Heart left ventricle (tissue), 16 donors: ENCODE measurements around the gene COL20A1. TPM values are rescaled to one million over a fixed set of nuclear protein-coding genes. Genes with fewer than 3 reads are reported as not detected.

Experiments
- ATAC-seq, 4 donors: fragments of 200-7000 bp; cut with Tn5 transposase; one replicate each; pipeline ENCODE4 v1.9.1; 2020 to 2022; ENCODE audit warnings: moderate library complexity in 4 of 4, mild to moderate bottlenecking in 3 of 4, moderate number of reproducible peaks in 1 of 4
- DNase-seq, 5 donors: peaks; one replicate each; pipeline ENCODE4 v3.0.0-alpha.2; 2020
- H3K27ac ChIP-seq, 12 donors: fragments of 200-600 bp; sonication (generic) in 4 of 12; one replicate each; pipeline versions ENCODE4 v1.5.0 to v1.8.0; 2016 to 2022; ENCODE audit warnings: mild to moderate bottlenecking in 2 of 12
- H3K27me3 ChIP-seq, 9 donors: fragments of 200-600 bp; sonication (generic) in 2 of 9; one replicate each; pipeline versions ENCODE4 v1.5.1 to v1.8.0; 2016 to 2022; ENCODE audit warnings: mild to moderate bottlenecking in 3 of 9
- H3K36me3 ChIP-seq, 9 donors: fragments of 200-600 bp; sonication (generic) in 2 of 9; one replicate each; pipeline versions ENCODE4 v1.5.0 to v1.8.0; 2018 to 2022; ENCODE audit warnings: mild to moderate bottlenecking in 2 of 9
- H3K4me1 ChIP-seq, 12 donors: fragments of 200-600 bp; sonication (generic) in 4 of 12; one replicate each; pipeline versions ENCODE4 v1.5.0 to v1.8.0; 2016 to 2022; ENCODE audit warnings: mild to moderate bottlenecking in 3 of 12
- H3K4me3 ChIP-seq, 12 donors: fragments of 200-600 bp; sonication (generic) in 4 of 12; one replicate each; pipeline versions ENCODE4 v1.5.0 to v1.8.0; 2017 to 2022; ENCODE audit warnings: mild to moderate bottlenecking in 9 of 12, moderate library complexity in 4 of 12
- H3K9me3 ChIP-seq, 12 donors: fragments of 200-600 bp; sonication (generic) in 4 of 12; one replicate each; pipeline versions ENCODE4 v1.5.0 to v1.8.0; 2016 to 2022; ENCODE audit warnings: mild to moderate bottlenecking in 1 of 12
- CTCF ChIP-seq, 12 donors: fragments of 200-600 bp; sonication (generic) in 4 of 12; IDR thresholded peaks; one replicate each; pipeline versions ENCODE4 v1.5.0 to v1.8.0; 2018 to 2022; ENCODE audit warnings: antibody characterized with exemption in 12 of 12, mild to moderate bottlenecking in 5 of 12
- POLR2A ChIP-seq, 2 donors: fragments of 450-650 bp; IDR thresholded peaks; one replicate each; pipeline ENCODE4 v1.6.1; 2017; ENCODE audit warnings: antibody characterized with exemption in 2 of 2, mild to moderate bottlenecking in 2 of 2, moderate library complexity in 2 of 2
- WGBS, 4 donors: extraction: QIAGEN DNeasy Blood & Tissue Kit in 2 of 4; methylation state at CpG; one replicate each; pipeline versions ENCODE4 v1.1.5 to v1.1.7; 2013 to 2018; 5-methylcytosine and 5-hydroxymethylcytosine counted together
- intact Hi-C, 10 donors: fragments of 100-400 bp; cut with DNase I; formaldehyde crosslinking; loops; one replicate each; pipeline versions ENCODE4 v1.11.1 to v1.14.2; 2022
- polyA plus RNA-seq, 2 donors: library from polyadenylated mRNA; stranded (reverse); fragments of 200-250 nt; gene quantifications; one replicate each; pipeline ENCODE4 v1.2.3, GENCODE V29; 2013
- total RNA-seq, 9 donors: library from RNA; depleted of rRNA in 2 of 9; stranded (reverse); fragments of >200 nt in 2 of 9; fragmentation: NEBNext Ultra II Directional in 3 of 9; extraction: Animal tissue kit (Norgen Biotek cat#: 25700) in 3 of 9; gene quantifications; one replicate each; pipeline versions ENCODE4 v1.1.0 to v1.2.4, GENCODE V29; 2016 to 2023
- donor health status: ischemic (EF 13 %, LVEDD 7.1; RV severe dilation, severe dysfunction).
- donor health status: healthy with polysubstance abuse.
- donor health status: DM: no; HTN: yes; CAD: no.
- donor health status: DM: no; HTN: no; CAD: no.
- donor health status: ischemic (EF 25% LVEDD 6.9; RV normal size, moderate dysfunction).
- donor health status: ischemic (EF 25% LVEDD 5.7; RV mildly dilated, moderate dysfunction).
- donor health status: healthy.
- donor health status: DM: yes; HTN: yes; CAD: no.
- donor health status: ischemic (EF 35%, LVEDD 5.7; RV mildly dilated, moderate dysfunction).
- donor health status: nonischemic (EF 11% LVEDD 7.7; RV severe dilation, severe dysfunction).
- donor health status: DM: yes; HTN: yes; CAD: no.
- donor health status: PGD.
- donor health status: ischemic (EF 29% LVEDD 5.4; RV normal size, mild dysfunction).
- donor health status: nonischemic (EF 23%, LVEDD 6.1; RV moderate dilation, normal function).

The COL20A1 gene
- total and polyA plus RNA-seq, 11 donors = not detected

- intact Hi-C loops = no loop called here
- no peaks in the 10 kb centered on the region for H3K27me3 ChIP-seq
- H3K9me3 ChIP-seq = no peaks in the 10 kb centered on the region
- H3K4me1 ChIP-seq = peaks cover 0 to 7% (median 0%) of the 10 kb centered on the region in 12 donors
- peak in 3 of 5 donors; percentile 24 to 37 (median 25) for DNase-seq
- no peak overlapping the region for H3K27ac ChIP-seq
- peaks cover 0 to 68% (median 45%) of the 10 kb centered on the region in 9 donors for H3K36me3 ChIP-seq
- no peak for ATAC-seq
- WGBS, 4 donors = 79 to 84% (median 82%) methylated on average over 16 to 23 of the region's 23 CpGs
- no peak overlapping the region for H3K4me3 ChIP-seq
- no peak for TF ChIP-seq CTCF (IDR thresholded peaks at IDR 0.05)
- TF ChIP-seq POLR2A (IDR thresholded peaks at IDR 0.05) = no peak
These were observed 5.9 kb upstream of the COL20A1 start for GRCh38 chr20:63286781-63287696.

GRCh38 chr20:63287697-63288580, 5.0 kb upstream of the COL20A1 start:
- TF ChIP-seq CTCF (IDR thresholded peaks at IDR 0.05) = no peak
- no peak for TF ChIP-seq POLR2A (IDR thresholded peaks at IDR 0.05)
- H3K27ac ChIP-seq = no peak overlapping the region
- DNase-seq (peak in 3 of 5 donors; percentile 25 to 58 (median 26)), ATAC-seq (no peak)
- WGBS, 4 donors = 81 to 86% (median 84%) methylated on average over 55 of the region's 55 CpGs
- H3K27me3 ChIP-seq = no peaks in the 10 kb centered on the region
- peaks cover 0 to 7% (median 0%) of the 10 kb centered on the region in 12 donors for H3K4me1 ChIP-seq
- no peak overlapping the region for H3K4me3 ChIP-seq
- peaks cover 0 to 59% (median 42%) of the 10 kb centered on the region in 9 donors for H3K36me3 ChIP-seq
- no peaks in the 10 kb centered on the region for H3K9me3 ChIP-seq
- intact Hi-C loops = no loop called here

DNA sequence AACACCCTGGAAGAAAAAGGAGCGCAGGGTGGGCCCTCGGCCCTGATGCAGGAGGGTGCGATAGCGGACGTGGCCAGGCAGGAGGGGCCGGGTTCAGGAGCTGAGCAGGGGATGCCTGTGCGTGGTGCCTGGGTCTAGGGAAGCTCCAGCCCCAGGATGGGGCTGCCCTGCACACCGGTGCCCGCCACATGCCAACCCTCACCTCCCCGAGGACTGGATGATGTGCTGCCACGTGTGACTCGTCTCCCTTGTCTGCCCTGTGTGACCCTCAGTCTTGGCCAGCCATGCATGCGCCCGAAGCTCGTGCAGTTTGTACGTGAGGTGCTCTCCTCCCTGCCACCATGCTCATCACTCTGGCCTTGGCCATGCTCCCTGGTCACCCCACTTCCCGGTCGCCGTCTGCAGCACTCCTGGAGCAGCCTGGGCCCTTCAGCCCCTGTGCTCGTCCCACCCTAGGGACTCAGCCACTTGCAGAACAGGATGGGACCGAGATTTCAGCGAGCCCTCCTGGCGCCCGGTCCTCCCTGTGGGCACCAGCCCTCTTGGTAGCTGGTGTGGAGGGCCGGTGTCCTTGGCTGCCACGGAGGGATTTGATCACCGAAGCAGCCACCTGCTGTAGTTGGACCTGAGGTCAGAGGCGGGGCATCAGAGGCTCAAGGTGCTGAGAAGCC, 4.3 kb upstream of the COL20A1 start:
- 89 to 93% (median 90%) methylated on average over 20 to 28 of the region's 28 CpGs for WGBS, 4 donors

More for the DNA sequence above, 4.3 kb upstream of the COL20A1 start:
- H3K36me3 ChIP-seq = peaks cover 0 to 52% (median 34%) of the 10 kb centered on the region in 9 donors
- DNase-seq (peak in 3 of 5 donors; percentile 18 to 57 (median 23)), ATAC-seq (no peak)
- H3K4me3 ChIP-seq = no peak overlapping the region
- intact Hi-C loops = no loop called here
- TF ChIP-seq POLR2A (IDR thresholded peaks at IDR 0.05) (no peak), CTCF (IDR thresholded peaks at IDR 0.05) (no peak)
- peaks cover 0 to 5% (median 0%) of the 10 kb centered on the region in 9 donors for H3K27me3 ChIP-seq
- no peaks in the 10 kb centered on the region for H3K9me3 ChIP-seq
- no peak overlapping the region for H3K27ac ChIP-seq
- H3K4me1 ChIP-seq = peaks cover 0 to 7% (median 0%) of the 10 kb centered on the region in 12 donors
